Fibroblast of the aortic adventitia (primary cell): Measurements from ENCODE around the gene NXPE3. TPM values are rescaled to one million over a fixed set of nuclear protein-coding genes. Genes with fewer than 3 reads are reported as not detected.

Experiments used
- DNase-seq: peaks from one replicate; pipeline ENCODE4 v3.0.0-alpha.2; 2010; ENCODE audit warnings: low read depth
- H3K4me3 ChIP-seq: 2 replicates; pipeline ENCODE4 v1.5.1; 2011; ENCODE audit warnings: low read depth, mild to moderate bottlenecking, control low read depth, low read length, moderate library complexity
- CTCF ChIP-seq: IDR thresholded peaks from 2 replicates; pipeline ENCODE4 v1.5.1; 2011; ENCODE audit warnings: mild to moderate bottlenecking, low read length, control low read depth, inconsistent platforms; ENCODE audit not compliant: insufficient read depth
- total RNA-seq: library from RNA; depleted of rRNA; stranded (reverse); fragments of >200 nt; gene quantifications from 2 replicates; pipeline ENCODE4 v1.2.3, GENCODE V29; 2012; ENCODE audit warnings: low replicate concordance

The NXPE3 gene
- total RNA-seq, 1 donor: 19.7 TPM

DNA sequence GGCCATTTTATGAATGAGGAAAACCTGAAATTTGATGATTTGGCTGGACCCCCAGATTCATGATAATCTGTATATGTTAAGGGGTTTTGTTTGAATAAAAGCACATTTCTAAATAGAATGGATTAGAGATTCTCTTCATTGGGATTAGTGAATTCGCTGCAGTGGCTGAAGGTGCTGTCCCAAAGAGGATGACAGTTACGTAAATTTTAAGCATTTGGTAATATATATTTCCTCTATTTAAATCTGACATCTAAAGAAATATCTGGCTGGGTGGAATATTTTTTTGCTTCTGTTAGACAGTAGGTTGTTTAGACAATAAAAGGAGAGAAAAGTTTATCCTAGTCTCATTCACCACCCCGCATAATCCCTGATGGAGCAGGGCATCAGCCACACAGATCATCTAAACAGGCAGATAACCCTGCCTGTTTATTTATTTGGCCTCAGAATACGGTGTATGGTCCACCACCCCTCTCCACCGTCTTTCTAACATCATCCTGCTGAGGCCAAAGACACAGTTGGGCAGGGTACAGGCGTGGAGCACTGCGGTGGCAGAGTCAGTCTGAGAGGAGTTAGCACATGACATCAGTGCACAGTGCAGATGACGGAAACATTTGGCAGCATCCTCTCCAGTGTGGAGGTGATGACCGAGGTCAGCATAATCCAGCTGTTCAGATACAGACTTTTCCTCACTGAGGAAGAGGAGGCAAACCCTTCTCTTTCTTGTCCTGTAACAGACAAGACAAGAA is 49.9 kb downstream of the NXPE3 start:
- no peak for TF ChIP-seq CTCF
- H3K4me3 ChIP-seq: peak overlapping the region; percentile 69
- DNase-seq: peak; percentile 70

DNA sequence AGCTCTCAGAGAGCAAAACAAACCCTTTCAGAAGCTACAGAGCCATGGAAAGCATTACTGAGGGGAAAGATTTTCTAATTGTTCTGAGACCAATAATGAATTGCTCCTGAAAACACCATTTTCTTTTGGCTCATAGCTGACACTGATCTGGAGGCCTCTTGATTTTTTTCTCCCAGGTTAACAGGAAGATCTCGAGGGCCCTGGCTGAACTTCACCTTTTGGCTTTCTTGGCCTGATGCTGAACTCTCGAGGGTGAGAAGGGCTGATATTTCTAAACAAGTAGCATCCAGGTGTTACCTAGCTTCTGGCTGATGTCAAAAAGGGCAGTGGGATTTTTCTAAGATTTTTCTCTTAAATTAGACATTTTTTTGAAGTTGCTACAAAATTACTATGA is 50.4 kb downstream of the NXPE3 start:
- no peak for TF ChIP-seq CTCF
- H3K4me3 ChIP-seq: peak overlapping the region; percentile 69
- DNase-seq: no peak

GRCh38 chr3:101829874-101830273 is 50.9 kb downstream of the NXPE3 start:
- TF ChIP-seq CTCF: no peak
- DNase-seq: no peak
- no peak overlapping the region for H3K4me3 ChIP-seq

DNA sequence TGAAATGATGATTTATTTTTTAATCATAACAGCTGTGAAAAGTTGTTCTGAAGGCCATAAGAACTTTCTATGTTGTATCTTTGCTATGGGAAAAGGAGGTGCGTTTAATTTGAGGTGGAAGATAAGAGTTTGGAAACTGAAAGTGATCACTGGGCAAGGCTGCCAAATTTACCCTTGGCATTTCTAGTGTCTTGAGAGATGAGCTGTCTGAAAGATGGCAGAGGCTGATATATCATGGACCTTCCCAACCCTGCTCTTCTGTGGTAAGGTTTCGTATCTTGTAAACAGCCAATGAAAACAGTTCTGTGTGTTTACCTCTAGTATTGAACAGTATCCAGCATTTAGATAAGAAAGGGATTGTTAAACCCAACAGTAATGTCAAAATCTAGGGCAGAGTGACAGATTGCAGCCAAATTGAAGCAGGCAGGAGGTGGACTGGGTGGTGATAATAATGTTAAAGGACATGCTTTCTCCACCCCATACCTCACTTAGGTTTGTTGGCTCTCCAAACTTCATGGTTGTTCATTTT is 54.5 kb downstream of the NXPE3 start:
- no peak for TF ChIP-seq CTCF
- no peak for DNase-seq
- no peak overlapping the region for H3K4me3 ChIP-seq

- TF ChIP-seq CTCF: no peak
- no peak for DNase-seq
- no peak overlapping the region for H3K4me3 ChIP-seq
Measured at GRCh38 chr3:101835676-101836075, 56.7 kb downstream of the NXPE3 start.

DNA sequence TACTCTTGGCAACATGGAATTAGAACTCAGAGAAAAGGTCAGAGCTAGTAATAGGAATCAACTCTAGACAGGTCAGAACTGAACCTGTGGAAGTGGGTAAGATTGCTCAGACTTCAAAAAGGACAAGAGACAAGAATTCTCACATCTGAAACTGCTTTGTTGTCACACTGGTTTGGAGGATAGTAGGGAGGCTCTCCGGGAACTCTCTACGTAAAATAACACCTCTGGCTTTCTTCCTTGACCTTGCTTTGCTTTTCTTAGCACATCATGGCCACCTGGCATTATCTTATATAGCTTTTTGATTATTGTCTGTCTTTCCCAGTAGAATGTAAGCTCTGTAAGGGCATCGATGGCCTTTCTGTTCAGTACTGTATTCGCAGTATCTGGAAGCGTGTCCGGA is 57.1 kb downstream of the NXPE3 start:
- H3K4me3 ChIP-seq: no peak overlapping the region
- TF ChIP-seq CTCF: no peak
- no peak for DNase-seq
